HepG2 (cell line): ENCODE data around the gene IQGAP2. TPM values are rescaled to one million over a fixed set of nuclear protein-coding genes. Genes with fewer than 3 reads are reported as not detected.

Experiments used
- ARID4A ChIP-seq: sonication (generic); formaldehyde crosslinking; IDR thresholded peaks from 2 replicates; pipeline ENCODE4 v1.5.0; 2020; ENCODE audit warnings: mild to moderate bottlenecking, missing genetic modification reagents, borderline replicate concordance
- HDAC2 ChIP-seq: sonication (generic); formaldehyde crosslinking; IDR thresholded peaks from 2 replicates; pipeline ENCODE4 v1.4.0; 2020; ENCODE audit warnings: missing genetic modification reagents
- HNF4A ChIP-seq: sonication (generic); formaldehyde crosslinking; IDR thresholded peaks from 2 replicates; pipeline ENCODE4 v1.4.0; 2020; ENCODE audit warnings: missing genetic modification reagents
- KLF16 ChIP-seq, 2 experiments: sonication (generic) in 1 of 2; formaldehyde crosslinking in 1 of 2; IDR thresholded peaks; 2 replicates each; pipeline versions ENCODE4 v1.6.1 to v1.8.0; 2016 to 2023; ENCODE audit warnings: missing genetic modification reagents in 2 of 2, missing compliant biosample characterization in 1 of 2
- MAX ChIP-seq: IDR thresholded peaks from 2 replicates; pipeline ENCODE4 v1.6.1; 2012; ENCODE audit warnings: inconsistent platforms
- MED1 ChIP-seq: sonication (generic); formaldehyde crosslinking; IDR thresholded peaks from 2 replicates; pipeline ENCODE4 v1.4.0; 2020; ENCODE audit warnings: missing genetic modification reagents
- MEIS2 ChIP-seq: sonication (generic); formaldehyde crosslinking; IDR thresholded peaks from 2 replicates; pipeline ENCODE4 v1.9.0; 2021; ENCODE audit warnings: mild to moderate bottlenecking, missing genetic modification reagents
- MIER2 ChIP-seq: IDR thresholded peaks from 2 replicates; pipeline ENCODE4 v1.6.1; 2016; ENCODE audit warnings: missing biosample characterization, missing genetic modification reagents
- MXD1 ChIP-seq: sonication (generic); formaldehyde crosslinking; IDR thresholded peaks from 2 replicates; pipeline ENCODE4 v1.4.0; 2020; ENCODE audit warnings: mild to moderate bottlenecking, missing genetic modification reagents
- ZBTB34 ChIP-seq: sonication (generic); formaldehyde crosslinking; IDR thresholded peaks from 2 replicates; pipeline ENCODE4 v1.8.0; 2022; ENCODE audit warnings: mild to moderate bottlenecking, missing genetic modification reagents
- ZMYM4 ChIP-seq: sonication (generic); formaldehyde crosslinking; IDR thresholded peaks from 2 replicates; pipeline ENCODE4 v1.8.1; 2023; ENCODE audit warnings: mild to moderate bottlenecking, missing genetic modification reagents
- ZNF18 ChIP-seq: sonication (generic); formaldehyde crosslinking; IDR thresholded peaks from 2 replicates; pipeline ENCODE4 v1.8.0; 2022; ENCODE audit warnings: mild to moderate bottlenecking, missing genetic modification reagents; ENCODE audit not compliant: insufficient replicate concordance
- ZNF331 ChIP-seq: sonication (generic); formaldehyde crosslinking; IDR thresholded peaks from 2 replicates; pipeline ENCODE4 v1.4.0; 2020; ENCODE audit warnings: missing genetic modification reagents
- ZNF430 ChIP-seq: sonication (generic); formaldehyde crosslinking; IDR thresholded peaks from 2 replicates; pipeline ENCODE4 v1.9.0; 2021; ENCODE audit warnings: mild to moderate bottlenecking, missing genetic modification reagents
- ZNF574 ChIP-seq: sonication (generic); formaldehyde crosslinking; IDR thresholded peaks from 2 replicates; pipeline ENCODE4 v1.4.0; 2020; ENCODE audit warnings: missing genetic modification reagents
- ZNF691 ChIP-seq: sonication (generic); formaldehyde crosslinking; IDR thresholded peaks from 2 replicates; pipeline ENCODE4 v1.4.0; 2020; ENCODE audit warnings: missing genetic modification reagents, low read depth, mild to moderate bottlenecking, borderline replicate concordance
- polyA plus RNA-seq, 8 experiments: library from polyadenylated mRNA; depleted of rRNA in 3 of 8; stranded (reverse) in 7 of 8; unstranded in 1 of 8; fragments of >200 nt; fragmentation: Illumina TruSeq in 4 of 8; extraction: Trizol in 4 of 8; gene quantifications; 2 replicates each; pipeline versions ENCODE4 v1.2.1 to v1.2.3, GENCODE V29; 2011 to 2016; ENCODE audit warnings: low read depth in 4 of 8, missing spikeins in 1 of 8, mixed read lengths in 1 of 8; ENCODE audit not compliant: insufficient read depth in 1 of 8
- total RNA-seq, 5 experiments: library from RNA; depleted of rRNA; stranded (reverse); fragments of >200 nt; fragmentation: Illumina TruSeq; extraction: Trizol; gene quantifications; 2 replicates each; pipeline ENCODE4 v1.2.3, GENCODE V29; 2016; ENCODE audit warnings: low read depth in 1 of 5

The IQGAP2 gene
- total and polyA plus RNA-seq, 2 of the 13 experiments (the other 11 are each of a cell fraction or from before 2014, with no cell fraction given), result 35.2 to 83.3 TPM

- TF ChIP-seq ARID4A (CRISPR knock-in tag), result peak; percentile 24; the same call in 1 of the 2 replicates
- TF ChIP-seq MXD1 (CRISPR knock-in tag), result no peak
- peak; percentile 61; the same call in 1 of the 2 replicates for TF ChIP-seq ZMYM4 (CRISPR knock-in tag)
- peak in 1 of 2 experiments; percentile 39; a peak in 1 of 4 replicates for TF ChIP-seq KLF16 (CRISPR knock-in tag; IDR thresholded peaks at IDR 0.05)
- peak; percentile 54; the same call in 1 of the 2 replicates for TF ChIP-seq HNF4A (CRISPR knock-in tag)
- TF ChIP-seq ZNF430 (CRISPR knock-in tag), result no peak
- TF ChIP-seq HDAC2 (CRISPR knock-in tag), result peak; percentile 81
- peak; percentile 9; the same call in 1 of the 2 replicates for TF ChIP-seq ZNF331 (CRISPR knock-in tag)
- 0 out of 2 replicates have a peak, but pooled peaks have one; percentile 36 for TF ChIP-seq ZNF574 (CRISPR knock-in tag)
- TF ChIP-seq MEIS2 (CRISPR knock-in tag), result 0 out of 2 replicates have a peak, but pooled peaks have one; percentile 64
- TF ChIP-seq MAX, result no peak
- TF ChIP-seq ZNF18, result no peak
- TF ChIP-seq ZNF691, result peak; percentile 34; the same call in 1 of the 2 replicates
- TF ChIP-seq MIER2 (CRISPR knock-in tag), result peak; percentile 76
- peak; percentile 55 for TF ChIP-seq MED1 (CRISPR knock-in tag)
- TF ChIP-seq ZBTB34 (CRISPR knock-in tag), result 0 out of 2 replicates have a peak, but pooled peaks have one; percentile 50
These were observed 54.8 kb downstream of the IQGAP2 start (continued) for GRCh38 chr5:76457674-76458485.
